ENCODE data around the gene TGFA.

- no peak for TF ChIP-seq CTCF (conservative IDR thresholded peaks at IDR 0.05 in 1 of 2, IDR thresholded peaks at IDR 0.05 in 1 of 2; ENCODE audit: low read depth in 1 of 2, low read length in 2 of 2)
- TF ChIP-seq EZH2 (IDR thresholded peaks at IDR 0.05; ENCODE audit: low read length, missing control alignments), result no peak
Observed at GRCh38 chr2:70528276-70528675, 25.4 kb downstream of the TGFA start.

Measured in fibroblast of lung (primary cell).